GM18502 (cell line): ENCODE data around the gene IL23R.

ENCODE experiments used
- ATAC-seq: cut with Tn5 transposase; IDR thresholded peaks from one replicate; pipeline ENCODE4 v1.9.1; 2021; ENCODE audit warnings: mild to moderate bottlenecking; ENCODE audit not compliant: unreplicated experiment, poor library complexity

The IL23R gene

DNA sequence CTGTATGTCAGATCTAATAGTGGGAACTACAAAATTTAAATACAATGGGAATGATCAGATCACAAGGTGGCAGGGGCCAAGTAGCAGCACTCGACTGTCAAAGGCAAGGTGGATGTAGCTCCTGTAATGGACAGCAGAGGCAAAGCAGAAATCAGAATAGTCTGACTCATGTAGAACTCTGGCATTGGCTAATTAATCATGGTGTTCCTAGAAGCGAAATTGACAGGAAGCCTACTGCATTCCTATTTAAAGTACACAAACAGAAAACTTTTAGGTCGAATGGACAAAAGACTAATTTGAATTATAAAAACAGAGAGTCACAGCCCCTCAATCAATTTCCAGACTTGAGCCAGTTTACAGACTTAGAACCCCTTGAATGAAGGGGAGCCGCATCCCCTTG, 124.0 kb downstream of the IL23R start:
- ATAC-seq = no peak

GRCh38 chr1:67294836-67295617, 128.8 kb downstream of the IL23R start:
- ATAC-seq = no peak

DNA sequence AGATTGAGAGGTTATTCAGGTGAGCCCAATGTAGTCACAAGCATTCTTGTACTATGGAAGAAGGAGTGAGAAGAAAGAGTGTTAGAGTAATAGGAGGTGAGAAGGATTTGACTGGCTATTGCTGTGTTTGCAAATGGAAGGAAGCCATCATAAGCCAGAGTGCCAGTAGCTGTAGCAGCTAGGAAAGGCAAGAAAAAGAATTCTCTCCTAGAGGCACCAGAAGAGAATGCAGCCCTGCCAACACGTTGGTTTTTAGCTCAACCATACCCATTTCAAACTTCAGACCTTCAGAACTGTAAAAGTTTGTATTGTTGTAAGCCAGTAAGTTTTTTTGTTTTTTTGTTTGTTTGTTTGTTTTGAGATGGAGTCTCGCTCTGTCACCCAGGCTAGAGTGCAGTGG, 132.5 kb downstream of the IL23R start:
- ATAC-seq = no peak

DNA sequence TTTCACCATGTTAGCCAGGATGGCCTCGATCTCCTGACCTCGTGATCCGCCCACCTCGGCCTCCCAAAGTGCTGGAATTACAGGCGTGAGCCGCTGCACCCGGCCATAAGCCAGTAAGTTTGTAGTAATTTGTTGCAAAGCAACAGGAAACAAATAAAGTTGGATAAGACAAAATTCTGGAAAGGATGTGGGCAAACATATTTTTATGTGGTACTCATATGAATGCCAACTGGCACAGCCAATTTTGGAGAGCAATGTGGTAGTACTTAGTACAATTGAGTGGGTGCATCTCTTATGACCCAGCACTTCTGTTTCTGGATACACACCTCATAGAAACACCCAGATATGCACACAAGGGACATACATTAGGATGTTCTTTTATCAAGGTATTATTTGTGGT, 133.0 kb downstream of the IL23R start:
- no peak for ATAC-seq

- ATAC-seq = no peak
Observed at GRCh38 chr1:67300561-67300960, 134.3 kb downstream of the IL23R start.

- ATAC-seq = no peak
Observed at GRCh38 chr1:67304023-67304422, 137.8 kb downstream of the IL23R start.

GRCh38 chr1:67306547-67306946, 140.3 kb downstream of the IL23R start:
- no peak for ATAC-seq

- peak; percentile 59 for ATAC-seq
Observed at GRCh38 chr1:67307251-67308060, 141.2 kb downstream of the IL23R start, which contains the start of gene IL12RB2. TSS of gene IL12RB2 (plus strand) at chr1:67307873. CDS start at chr1:67320369, 12,496 bp downstream.

GRCh38 chr1:67308136-67308535, 141.9 kb downstream of the IL23R start:
- peak; percentile 16 for ATAC-seq
